H1 (cell line): ENCODE data around the gene UGGT1. TPM values are rescaled to one million over a fixed set of nuclear protein-coding genes. Genes with fewer than 3 reads are reported as not detected.

Experiments
- BACH1 ChIP-seq: IDR thresholded peaks from 2 replicates; pipeline ENCODE4 v1.6.1; 2012; ENCODE audit warnings: low read length, improper control_type of control experiment
- BCL11A ChIP-seq, 2 experiments: IDR thresholded peaks; one replicate each; pipeline ENCODE4 v1.6.1; 2011; ENCODE audit warnings: low read depth in 2 of 2, low read length in 2 of 2, mild to moderate bottlenecking in 2 of 2
- CBX5 ChIP-seq: fragments of 300-800, 300-1000 bp; sonication (generic); IDR thresholded peaks from 2 replicates; pipeline ENCODE4 v1.7.1; 2016; ENCODE audit warnings: antibody characterized with exemption, low read length, low read depth
- CREB1 ChIP-seq: IDR thresholded peaks from 2 replicates; pipeline ENCODE4 v1.6.1; 2012; ENCODE audit warnings: inconsistent platforms
- CTBP2 ChIP-seq: IDR thresholded peaks from 2 replicates; pipeline ENCODE4 v1.7.0; 2011; ENCODE audit warnings: borderline replicate concordance, mild to moderate bottlenecking, moderate library complexity, mixed read lengths, low read length; ENCODE audit not compliant: insufficient read depth, insufficient read length
- EZH2 ChIP-seq: fragments of 200-600 bp; sonication (generic); IDR thresholded peaks from 2 replicates; pipeline ENCODE4 v1.7.1; 2012; ENCODE audit warnings: low read depth, mild to moderate bottlenecking, moderate library complexity, low read length, inconsistent platforms; ENCODE audit not compliant: severe bottlenecking
- GTF2F1 ChIP-seq: IDR thresholded peaks from 2 replicates; pipeline ENCODE4 v1.6.1; 2012; ENCODE audit warnings: low read depth, low read length, improper control_type of control experiment, borderline replicate concordance
- HDAC2 ChIP-seq, 2 experiments: fragments of 300-600 bp in 1 of 2; sonication (generic) in 1 of 2; IDR thresholded peaks; 2 replicates each; pipeline ENCODE4 v1.6.1; 2011 to 2012; ENCODE audit warnings: low read depth in 2 of 2, low read length in 2 of 2, mild to moderate bottlenecking in 2 of 2, moderate library complexity in 2 of 2, borderline replicate concordance in 1 of 2, inconsistent platforms in 1 of 2
- HDAC6 ChIP-seq: IDR thresholded peaks from one replicate; pipeline ENCODE4 v1.7.1; 2012; ENCODE audit warnings: low read depth, mild to moderate bottlenecking, inconsistent platforms, low read length, moderate library complexity
- JUND ChIP-seq: IDR thresholded peaks from 2 replicates; pipeline ENCODE4 v1.6.1; 2011; ENCODE audit warnings: mild to moderate bottlenecking, improper control_type of control experiment, low read length
- MAFK ChIP-seq: IDR thresholded peaks from 2 replicates; pipeline ENCODE4 v1.6.1; 2012; ENCODE audit warnings: low read depth, mild to moderate bottlenecking, improper control_type of control experiment, low read length
- PHF8 ChIP-seq: fragments of 200-600 bp; sonication (generic); conservative IDR thresholded peaks from 2 replicates; pipeline ENCODE4 v1.7.1; 2012; ENCODE audit warnings: low read depth, mild to moderate bottlenecking, inconsistent platforms, low read length, moderate library complexity
- POLR2A ChIP-seq, 2 experiments: IDR thresholded peaks; 1 replicate in 1 of 2; 2 replicates in 1 of 2; pipeline ENCODE4 v1.6.1; 2011; ENCODE audit warnings: low read depth in 2 of 2, low read length in 2 of 2, mild to moderate bottlenecking in 2 of 2; ENCODE audit errors: control extremely low read depth in 1 of 2
- RBBP5 ChIP-seq: IDR thresholded peaks from 2 replicates; pipeline ENCODE4 v1.7.1; 2012; ENCODE audit warnings: low read depth, mild to moderate bottlenecking, inconsistent platforms, low read length, moderate library complexity, borderline replicate concordance
- RNF2 ChIP-seq: fragments of 200-900, 300-1000 bp; sonication (generic); IDR thresholded peaks from 2 replicates; pipeline ENCODE4 v1.7.1; 2016; ENCODE audit warnings: borderline replicate concordance, low read depth, mild to moderate bottlenecking, antibody characterized with exemption, low read length; ENCODE audit not compliant: poor library complexity, severe bottlenecking; ENCODE audit errors: missing control alignments
- SAP30 ChIP-seq: fragments of 300-600 bp; sonication (generic); IDR thresholded peaks from 2 replicates; pipeline ENCODE4 v1.7.1; 2012; ENCODE audit warnings: low read length, moderate library complexity, mild to moderate bottlenecking, inconsistent platforms; ENCODE audit not compliant: insufficient read depth, insufficient replicate concordance
- SIN3A ChIP-seq, 2 experiments: IDR thresholded peaks in 1 of 2; conservative IDR thresholded peaks in 1 of 2; 2 replicates each; pipeline ENCODE4 v1.6.1; 2011 to 2012; ENCODE audit warnings: low read length in 2 of 2, improper control_type of control experiment in 1 of 2, low read depth in 1 of 2, mild to moderate bottlenecking in 1 of 2
- SRF ChIP-seq: IDR thresholded peaks from 2 replicates; pipeline ENCODE4 v1.6.1; 2011; ENCODE audit warnings: mild to moderate bottlenecking, low read depth, low read length, moderate library complexity
- TAF1 ChIP-seq: IDR thresholded peaks from 2 replicates; pipeline ENCODE4 v1.6.1; 2011; ENCODE audit warnings: mild to moderate bottlenecking, low read depth, low read length
- TBP ChIP-seq: IDR thresholded peaks from 2 replicates; pipeline ENCODE4 v1.6.1; 2011; ENCODE audit warnings: low read depth, low read length, improper control_type of control experiment
- ZNF274 ChIP-seq: IDR thresholded peaks from 2 replicates; pipeline ENCODE4 v1.7.0; 2012; ENCODE audit warnings: low read length, borderline replicate concordance; ENCODE audit errors: extremely low read depth
- polyA plus RNA-seq, 7 experiments: library from polyadenylated mRNA; depleted of rRNA in 3 of 7; stranded (reverse) in 5 of 7; unstranded in 2 of 7; fragments of >200 nt in 5 of 7; fragments of 200-250 nt in 2 of 7; gene quantifications; 1 replicate in 5 of 7; 2 replicates in 1 of 7; 4 replicates in 1 of 7; pipeline versions ENCODE4 v1.2.1 to v1.2.3, GENCODE V29; 2011 to 2013; ENCODE audit warnings: missing spikeins in 2 of 7, mixed read lengths in 2 of 7
- total RNA-seq: library from RNA; stranded (reverse); fragmentation: NEBNext Ultra II Directional; extraction: Animal tissue kit (Norgen Biotek cat#: 25700); gene quantifications from 2 replicates; pipeline ENCODE4 v1.2.1, GENCODE V29; 2021
- TF ChIP-seq, protein P1 (sequence below): IDR thresholded peaks from 2 replicates; pipeline ENCODE4 v1.6.1; 2012; ENCODE audit warnings: inconsistent platforms
- TF ChIP-seq, protein P2 (sequence below): IDR thresholded peaks from 2 replicates; pipeline ENCODE4 v1.6.1; 2012; ENCODE audit warnings: inconsistent platforms

UGGT1 gene
- total and polyA plus RNA-seq, 2 of the 8 experiments (the other 6 are each of a cell fraction or from before 2014, with no cell fraction given), result 14.9 to 57.3 TPM

DNA sequence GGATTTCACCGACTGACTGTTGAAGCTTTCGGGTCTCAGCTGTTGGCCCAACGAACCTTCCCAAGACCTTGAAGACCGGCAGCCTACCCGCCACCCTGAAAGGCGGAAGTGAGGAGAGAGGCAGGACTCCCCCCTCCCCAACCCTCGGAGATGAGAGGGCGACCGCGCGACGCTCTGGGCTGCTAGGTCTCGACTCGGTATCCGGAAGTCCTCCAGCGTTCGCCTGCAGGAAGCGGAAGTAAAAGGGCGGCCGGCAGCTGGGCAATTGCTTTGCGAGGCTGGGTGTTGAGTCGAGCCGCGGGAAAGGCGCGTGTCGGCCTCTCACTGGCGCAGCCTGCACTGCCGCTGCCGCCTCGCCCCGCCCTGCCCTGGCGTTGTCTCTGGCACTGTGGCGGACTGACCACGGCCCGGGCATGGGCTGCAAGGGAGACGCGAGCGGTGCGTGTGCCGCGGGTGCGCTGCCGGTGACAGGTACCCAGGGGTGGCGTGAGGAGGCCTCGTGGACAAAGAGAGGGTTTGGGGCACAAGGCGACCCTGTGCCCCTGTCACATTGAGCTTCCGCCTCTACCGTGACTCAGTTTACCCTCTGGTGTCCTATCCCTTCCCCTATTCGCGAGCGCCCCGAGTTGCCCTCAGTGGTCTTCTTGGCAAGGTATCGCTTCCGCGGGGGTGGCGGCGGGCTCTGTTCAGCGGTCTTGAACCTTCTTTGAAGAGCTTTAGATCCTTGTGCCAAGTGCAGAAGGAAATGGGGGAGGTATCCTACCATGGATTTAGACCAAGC is at the start of gene UGGT1 (continued):
- peak; percentile 87 for TF ChIP-seq PHF8
- TF ChIP-seq ZNF274, result no peak
- TF ChIP-seq SAP30, result peak; percentile 69
- TF ChIP-seq CTBP2, result no peak
- TF ChIP-seq GTF2F1, result no peak
- no peak for TF ChIP-seq CREB1
- TF ChIP-seq BACH1, result no peak
- TF ChIP-seq, protein P1, sequence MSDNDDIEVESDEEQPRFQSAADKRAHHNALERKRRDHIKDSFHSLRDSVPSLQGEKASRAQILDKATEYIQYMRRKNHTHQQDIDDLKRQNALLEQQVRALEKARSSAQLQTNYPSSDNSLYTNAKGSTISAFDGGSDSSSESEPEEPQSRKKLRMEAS, result peak; percentile 94
- TF ChIP-seq SRF, result no peak
- peak; percentile 86 for TF ChIP-seq RBBP5
- TF ChIP-seq TAF1, result peak; percentile 95
- no peak for TF ChIP-seq RNF2
- no peak for TF ChIP-seq CBX5
- TF ChIP-seq BCL11A (IDR thresholded peaks at IDR 0.05; ENCODE audit: low read depth in 2 of 2, low read length in 2 of 2), result no peak
- TF ChIP-seq POLR2A (IDR thresholded peaks at IDR 0.05; ENCODE audit: control extremely low read depth in 1 of 2, low read depth in 2 of 2, low read length in 2 of 2), result peak; percentile 92 to 93
- TF ChIP-seq EZH2, result no peak
- TF ChIP-seq HDAC6, result no peak
- TF ChIP-seq MAFK, result no peak
- peak; percentile 67 to 94; a peak in 3 of 4 replicates for TF ChIP-seq SIN3A (conservative IDR thresholded peaks at IDR 0.05 in 1 of 2, IDR thresholded peaks at IDR 0.05 in 1 of 2; ENCODE audit: low read depth in 1 of 2, low read length in 2 of 2)
- TF ChIP-seq TBP, result peak; percentile 93
- no peak for TF ChIP-seq JUND
- TF ChIP-seq, protein P2, sequence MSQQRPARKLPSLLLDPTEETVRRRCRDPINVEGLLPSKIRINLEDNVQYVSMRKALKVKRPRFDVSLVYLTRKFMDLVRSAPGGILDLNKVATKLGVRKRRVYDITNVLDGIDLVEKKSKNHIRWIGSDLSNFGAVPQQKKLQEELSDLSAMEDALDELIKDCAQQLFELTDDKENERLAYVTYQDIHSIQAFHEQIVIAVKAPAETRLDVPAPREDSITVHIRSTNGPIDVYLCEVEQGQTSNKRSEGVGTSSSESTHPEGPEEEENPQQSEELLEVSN, result peak; percentile 91
- peak in 1 of 2 experiments; percentile 97; a peak in 2 of 4 replicates for TF ChIP-seq HDAC2 (IDR thresholded peaks at IDR 0.05; ENCODE audit: borderline replicate concordance in 1 of 2, low read depth in 2 of 2, low read length in 2 of 2)
